GM06990 (cell line): Measurements from ENCODE around the gene OGFOD1.

Experiments used
- DNase-seq: peaks from one replicate; pipeline ENCODE4 v3.0.0-alpha.2; 2011; ENCODE audit not compliant: insufficient read length; ENCODE audit errors: extremely low read depth
- H3K27me3 ChIP-seq: replicated peaks from 2 replicates; pipeline ENCODE4 v1.6.0; 2011; ENCODE audit warnings: low read length; ENCODE audit not compliant: control insufficient read depth, insufficient read depth
- H3K36me3 ChIP-seq: 2 replicates; pipeline ENCODE4 v1.5.1; 2011; ENCODE audit warnings: low read length; ENCODE audit not compliant: control insufficient read depth, insufficient read depth
- H3K4me3 ChIP-seq: replicated peaks from 2 replicates; pipeline ENCODE4 v1.5.1; 2011; ENCODE audit warnings: low read depth, mild to moderate bottlenecking, control low read depth, low read length
- CTCF ChIP-seq: IDR thresholded peaks from 2 replicates; pipeline ENCODE4 v1.5.1; 2011; ENCODE audit warnings: low read length, control low read depth, mild to moderate bottlenecking, inconsistent platforms; ENCODE audit not compliant: insufficient read depth, poor library complexity, severe bottlenecking

The OGFOD1 gene

GRCh38 chr16:56513972-56514371 is 62.6 kb downstream of the OGFOD1 start:
- TF ChIP-seq CTCF = peak; percentile 69
- Histone ChIP-seq H3K36me3 (no peaks in the 10 kb centered on the region), H3K4me3 (no peak overlapping the region), H3K27me3 (no peaks in the 10 kb centered on the region)
- DNase-seq = no peak

- no peak for TF ChIP-seq CTCF
- Histone ChIP-seq H3K27me3 (no peaks in the 10 kb centered on the region), H3K4me3 (no peak overlapping the region), H3K36me3 (no peaks in the 10 kb centered on the region)
- no peak for DNase-seq
These were observed 63.5 kb downstream of the OGFOD1 start for GRCh38 chr16:56514845-56515244.

GRCh38 chr16:56515665-56516064 is 64.3 kb downstream of the OGFOD1 start:
- Histone ChIP-seq H3K27me3 (no peaks in the 10 kb centered on the region), H3K4me3 (no peak overlapping the region), H3K36me3 (no peaks in the 10 kb centered on the region)
- no peak for DNase-seq
- TF ChIP-seq CTCF = no peak

GRCh38 chr16:56517206-56517605 is 65.9 kb downstream of the OGFOD1 start:
- Histone ChIP-seq H3K4me3 (no peak overlapping the region), H3K27me3 (no peaks in the 10 kb centered on the region), H3K36me3 (no peaks in the 10 kb centered on the region)
- TF ChIP-seq CTCF = no peak
- no peak for DNase-seq

- no peak for DNase-seq
- no peak overlapping the region for H3K4me3 ChIP-seq
- TF ChIP-seq CTCF = no peak
- no peaks in the 10 kb centered on the region for H3K36me3 ChIP-seq
- no peaks in the 10 kb centered on the region for H3K27me3 ChIP-seq
These were observed 67.1 kb downstream of the OGFOD1 start for GRCh38 chr16:56518425-56518824.
